HFF-Myc (cell line): ENCODE results near the gene EEFSEC.

Source experiments
- DNase-seq: peaks from one replicate; pipeline ENCODE4 v3.0.0-alpha.2; 2011; ENCODE audit warnings: low read depth; ENCODE audit errors: extremely low read depth
- H3K4me3 ChIP-seq: replicated peaks from 2 replicates; pipeline ENCODE4 v1.5.1; 2011; ENCODE audit warnings: low read depth, mild to moderate bottlenecking, control low read depth, low read length
- TF ChIP-seq, protein P1 (sequence below): IDR thresholded peaks from 2 replicates; pipeline ENCODE4 v1.5.1; 2012; ENCODE audit warnings: mild to moderate bottlenecking, low read depth, low read length, control low read depth; ENCODE audit errors: missing control alignments

Gene EEFSEC

GRCh38 chr3:128427872-128428822 lies 274.9 kb downstream of the EEFSEC start:
- TF ChIP-seq, protein P1, sequence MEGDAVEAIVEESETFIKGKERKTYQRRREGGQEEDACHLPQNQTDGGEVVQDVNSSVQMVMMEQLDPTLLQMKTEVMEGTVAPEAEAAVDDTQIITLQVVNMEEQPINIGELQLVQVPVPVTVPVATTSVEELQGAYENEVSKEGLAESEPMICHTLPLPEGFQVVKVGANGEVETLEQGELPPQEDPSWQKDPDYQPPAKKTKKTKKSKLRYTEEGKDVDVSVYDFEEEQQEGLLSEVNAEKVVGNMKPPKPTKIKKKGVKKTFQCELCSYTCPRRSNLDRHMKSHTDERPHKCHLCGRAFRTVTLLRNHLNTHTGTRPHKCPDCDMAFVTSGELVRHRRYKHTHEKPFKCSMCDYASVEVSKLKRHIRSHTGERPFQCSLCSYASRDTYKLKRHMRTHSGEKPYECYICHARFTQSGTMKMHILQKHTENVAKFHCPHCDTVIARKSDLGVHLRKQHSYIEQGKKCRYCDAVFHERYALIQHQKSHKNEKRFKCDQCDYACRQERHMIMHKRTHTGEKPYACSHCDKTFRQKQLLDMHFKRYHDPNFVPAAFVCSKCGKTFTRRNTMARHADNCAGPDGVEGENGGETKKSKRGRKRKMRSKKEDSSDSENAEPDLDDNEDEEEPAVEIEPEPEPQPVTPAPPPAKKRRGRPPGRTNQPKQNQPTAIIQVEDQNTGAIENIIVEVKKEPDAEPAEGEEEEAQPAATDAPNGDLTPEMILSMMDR = no peak
- DNase-seq = no peak
- H3K4me3 ChIP-seq = no peak overlapping the region

DNA sequence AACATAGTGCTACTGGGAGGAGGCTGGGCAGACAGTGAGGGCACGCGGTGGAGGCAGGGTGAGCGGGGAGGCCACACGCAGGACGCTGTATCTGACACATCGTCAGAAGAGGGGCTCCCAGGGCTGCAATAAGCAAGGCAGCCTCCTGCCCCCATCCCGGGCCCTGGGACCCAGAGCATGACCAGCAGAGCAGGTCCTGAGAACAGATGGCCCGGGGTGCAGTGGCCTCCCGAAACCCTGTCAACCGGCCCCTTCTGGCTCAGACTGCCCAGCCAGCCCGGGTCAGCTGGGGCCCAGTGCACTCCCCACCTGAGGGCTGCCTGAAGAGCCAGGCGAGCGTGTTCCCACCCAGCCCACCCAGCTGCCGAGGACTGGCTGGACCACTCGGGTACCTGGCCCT lies 276.0 kb downstream of the EEFSEC start:
- no peak overlapping the region for H3K4me3 ChIP-seq
- TF ChIP-seq, protein P1 = no peak
- no peak for DNase-seq

GRCh38 chr3:128429751-128430150 lies 276.5 kb downstream of the EEFSEC start:
- DNase-seq = no peak
- TF ChIP-seq, protein P1 = no peak
- H3K4me3 ChIP-seq = no peak overlapping the region

DNA sequence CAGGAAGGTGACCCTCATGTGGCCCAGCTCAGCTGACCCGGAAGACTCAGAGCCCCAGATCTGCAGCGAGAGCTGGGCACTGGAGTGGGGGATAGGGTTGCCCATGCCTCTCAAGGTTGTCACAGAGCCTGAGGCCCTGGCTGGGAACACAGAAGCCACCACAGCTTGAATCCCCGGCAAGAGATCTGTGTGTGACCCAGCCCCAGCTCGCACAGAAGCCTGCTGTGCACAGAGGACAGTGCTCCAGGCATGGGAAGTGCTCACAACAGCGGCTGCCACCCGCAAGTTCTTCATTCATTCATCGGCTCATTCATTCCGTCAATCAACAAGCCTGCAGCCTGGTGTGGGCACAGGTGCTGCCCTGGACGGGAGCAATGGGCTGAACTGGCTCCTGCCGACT lies 277.0 kb downstream of the EEFSEC start:
- no peak for DNase-seq
- no peak overlapping the region for H3K4me3 ChIP-seq
- TF ChIP-seq, protein P1 = no peak

DNA sequence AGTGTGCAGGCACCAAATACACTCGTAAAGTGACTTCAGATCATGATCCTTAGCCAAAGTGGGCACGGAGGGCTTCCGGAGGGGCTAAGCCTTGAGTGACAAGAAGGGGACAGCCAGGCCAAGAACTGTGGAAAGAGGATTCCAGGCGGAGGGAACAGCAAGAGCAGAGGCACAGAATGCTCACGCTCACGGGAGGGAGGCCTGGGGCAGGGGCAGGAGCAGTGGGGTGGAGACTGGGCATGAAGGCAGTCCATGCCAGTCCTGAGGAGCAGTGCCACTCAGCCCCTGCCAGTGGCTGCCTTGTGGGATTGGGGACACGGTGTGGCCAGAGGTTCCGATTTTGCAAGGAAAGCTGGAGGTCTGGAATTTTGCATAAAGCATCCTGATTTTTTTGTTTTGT lies 277.4 kb downstream of the EEFSEC start:
- DNase-seq = no peak
- TF ChIP-seq, protein P1 = no peak
- no peak overlapping the region for H3K4me3 ChIP-seq

GRCh38 chr3:128431803-128432300 lies 278.6 kb downstream of the EEFSEC start:
- TF ChIP-seq, protein P1 = no peak
- no peak for DNase-seq
- no peak overlapping the region for H3K4me3 ChIP-seq
